GM12878 (cell line): ENCODE measurements around the gene AKAP1. TPM values are rescaled to one million over a fixed set of nuclear protein-coding genes. Genes with fewer than 3 reads are reported as not detected.

ENCODE experiments used
- ATAC-seq: fragments of 200-7000 bp; cut with Tn5 transposase; 3 replicates; pipeline ENCODE4 v1.9.1; 2020; ENCODE audit warnings: mild to moderate bottlenecking, moderate library complexity
- BruUV-seq: library from RNA; stranded (reverse); fragments of 400-500 nt; replicated peaks from 2 replicates; lab custom pipeline; 2021; lab: Mats Ljungman, UMichigan
- CTCF ChIA-PET: fragments of 300-600 bp; sonication (Branson Sonifier 250); formaldehyde crosslinking; extraction: SDS; loops from one replicate; lab custom pipeline; 2021; ENCODE audit warnings: inconsistent platforms; lab: Yijun Ruan, JAX
- POLR2A ChIA-PET: fragments of 350-600 bp; formaldehyde crosslinking; extraction: SDS; loops from one replicate; lab custom pipeline; 2021; ENCODE audit warnings: inconsistent platforms; lab: Charles Lee
- RAD21 ChIA-PET: fragments of 300-600 bp; sonication (Branson Sonifier 250); formaldehyde crosslinking; loops from one replicate; lab custom pipeline; 2023; ENCODE audit warnings: antibody characterized with exemption; ENCODE audit not compliant: unreplicated experiment; lab: Charles Lee
- SMC1A ChIA-PET: fragments of 300-600 bp; sonication (Branson Sonifier 250); formaldehyde crosslinking; loops from one replicate; lab custom pipeline; 2023; ENCODE audit not compliant: unreplicated experiment, uncharacterized antibody; lab: Charles Lee
- DNase-seq: peaks from one replicate; pipeline ENCODE4 v3.0.0-alpha.2; 2011; ENCODE audit warnings: low read depth, low spot score
- FAIRE-seq: peaks from 3 replicates; lab custom pipeline; 2011; peaks lifted over from hg19 to GRCh38; lab: Jason Lieb, UNC
- H2AFZ ChIP-seq: 2 replicates; pipeline ENCODE4 v1.6.0; 2011; ENCODE audit warnings: low read depth, low read length, control low read depth; ENCODE audit not compliant: control insufficient read depth
- H3K27ac ChIP-seq: 2 replicates; pipeline ENCODE4 v1.5.1; 2011; ENCODE audit warnings: control low read depth; ENCODE audit not compliant: control insufficient read depth, insufficient read depth
- H3K27me3 ChIP-seq, 2 experiments: replicated peaks in 1 of 2; 2 replicates each; pipeline versions ENCODE4 v1.6.0 to v1.6.1; 2011; ENCODE audit warnings: low read length in 1 of 2; ENCODE audit not compliant: control insufficient read depth in 2 of 2, insufficient read depth in 2 of 2
- H3K36me3 ChIP-seq, 2 experiments: 2 replicates each; pipeline ENCODE4 v1.5.1; 2011; ENCODE audit warnings: low read length in 1 of 2; ENCODE audit not compliant: control insufficient read depth in 2 of 2, insufficient read depth in 2 of 2
- H3K4me1 ChIP-seq: 2 replicates; pipeline ENCODE4 v1.6.1; 2011; ENCODE audit warnings: mild to moderate bottlenecking, low read length, moderate library complexity, mixed read lengths; ENCODE audit not compliant: control insufficient read depth, insufficient read depth
- H3K4me2 ChIP-seq: 2 replicates; pipeline ENCODE4 v1.6.0; 2011; ENCODE audit warnings: control low read depth; ENCODE audit not compliant: control insufficient read depth, insufficient read depth
- H3K4me3 ChIP-seq: fragments of 200-600 bp; sonication (generic); 2 replicates; pipeline ENCODE4 v1.5.1; 2016
- H3K79me2 ChIP-seq: 2 replicates; pipeline ENCODE4 v1.6.0; 2011; ENCODE audit warnings: low read length; ENCODE audit not compliant: control insufficient read depth, insufficient read depth
- H3K9ac ChIP-seq: 2 replicates; pipeline ENCODE4 v1.8.0; 2011; ENCODE audit warnings: low read length, control low read depth, mixed read lengths; ENCODE audit not compliant: control insufficient read depth, insufficient read depth
- H3K9me3 ChIP-seq: replicated peaks from 3 replicates; pipeline ENCODE4 v1.5.1; 2011; ENCODE audit warnings: mild to moderate bottlenecking, low read length; ENCODE audit not compliant: control insufficient read depth, insufficient read depth
- H4K20me1 ChIP-seq: 2 replicates; pipeline ENCODE4 v1.6.0; 2011; ENCODE audit not compliant: control insufficient read depth, insufficient read depth
- KDM1A ChIP-seq: fragments of 200-600 bp; sonication (generic); IDR thresholded peaks from 2 replicates; pipeline ENCODE4 v1.6.1; 2016; ENCODE audit warnings: borderline replicate concordance
- RUNX3 ChIP-seq: IDR thresholded peaks from 2 replicates; pipeline ENCODE4 v1.6.1; 2012; ENCODE audit warnings: low read length, inconsistent platforms
- ZZZ3 ChIP-seq: IDR thresholded peaks from 2 replicates; pipeline ENCODE4 v1.6.1; 2011; ENCODE audit warnings: low read depth; ENCODE audit not compliant: control insufficient read depth, insufficient read length
- WGBS: methylation state at CpG from one replicate; pipeline ENCODE4 v1.1.6; 2016; ENCODE audit warnings: low lambda C conversion rate; ENCODE audit not compliant: insufficient replicate concordance, insufficient coverage; ENCODE audit errors: missing lambda C conversion rate; 5-methylcytosine and 5-hydroxymethylcytosine counted together
- in situ Hi-C: fragments of 300-500 bp; cut with MboI; formaldehyde crosslinking; loops from 9 replicates; pipeline ENCODE4 v1.14.3; 2018; ENCODE audit warnings: mixed read lengths
- intact Hi-C: fragments of 100-400 bp; cut with micrococcal nuclease; formaldehyde crosslinking; loops from one replicate; pipeline ENCODE4 v1.14.2; 2022; ENCODE audit not compliant: unreplicated experiment
- polyA plus RNA-seq, 11 experiments: library from polyadenylated mRNA; depleted of rRNA in 4 of 11; unstranded in 6 of 11; stranded (reverse) in 5 of 11; fragments of >200 nt; fragmentation: Nextera tagmentation in 4 of 11; fragmentation: Illumina TruSeq in 1 of 11; extraction: Ambion mirVana in 4 of 11; extraction: Trizol in 1 of 11; gene quantifications; 1 replicate in 1 of 11; 2 replicates in 10 of 11; pipeline versions ENCODE4 v1.2.1 to v1.2.3, GENCODE V29; 2011 to 2016; ENCODE audit warnings: inconsistent platforms in 2 of 11, missing spikeins in 2 of 11, low read depth in 1 of 11
- total RNA-seq, 4 experiments: library from RNA; depleted of rRNA in 3 of 4; stranded (reverse); fragments of >200 nt in 3 of 4; fragmentation: Illumina TruSeq in 1 of 4; extraction: Trizol in 1 of 4; gene quantifications; 2 replicates each; pipeline versions ENCODE4 v1.2.1 to v1.2.3, GENCODE V29; 2013 to 2021
- TF ChIP-seq, protein P1 (sequence below): IDR thresholded peaks from 2 replicates; pipeline ENCODE4 v1.6.1; 2012; ENCODE audit warnings: low read length, inconsistent platforms
- TF ChIP-seq, protein P2 (sequence below): IDR thresholded peaks from 2 replicates; pipeline ENCODE4 v1.6.1; 2011; ENCODE audit warnings: borderline replicate concordance, low read depth, mild to moderate bottlenecking, moderate library complexity, mixed read lengths, low read length; ENCODE audit not compliant: insufficient read depth; ENCODE audit errors: extremely low read length

AKAP1 gene
- total and polyA plus RNA-seq, 10 of the 15 experiments (the other 5 are each of a cell fraction or from before 2014, with no cell fraction given): 11.9 to 50.5 (median 38.1) TPM

DNA sequence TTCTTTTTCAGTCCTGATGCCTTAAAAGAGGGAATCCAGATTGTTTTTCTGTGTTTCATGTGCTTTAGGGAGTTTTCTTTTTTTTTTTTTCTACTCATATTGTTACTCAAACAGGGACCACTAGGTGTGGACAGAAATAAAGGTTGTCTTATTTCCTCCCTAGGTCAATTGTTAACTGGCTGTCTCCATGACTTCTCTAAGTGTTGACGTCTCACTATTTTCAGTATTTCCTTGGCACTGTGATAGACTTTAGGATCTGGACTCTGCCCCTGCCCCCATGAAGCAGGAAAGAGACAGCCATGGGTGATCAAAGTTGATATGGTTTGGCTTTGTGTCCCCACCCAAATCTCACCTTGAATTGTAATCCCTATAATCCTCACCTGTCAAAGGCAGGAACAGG, 73.7 kb downstream of the AKAP1 start:
- Histone ChIP-seq H2AFZ (no peak overlapping the region), H3K4me1 (peaks cover 2% of the 10 kb centered on the region; the same call in 1 of the 2 replicates), H3K9me3 (no peaks in the 10 kb centered on the region; the same call in 1 of the 3 replicates), H3K4me2 (no peak overlapping the region), H3K79me2 (no peaks in the 10 kb centered on the region), H3K4me3 (no peak overlapping the region), H4K20me1 (no peaks in the 10 kb centered on the region), H3K27ac (no peak overlapping the region), H3K27me3 (no peaks in the 10 kb centered on the region), H3K36me3 (no peaks in the 10 kb centered on the region), H3K9ac (no peak overlapping the region)
- FAIRE-seq: no peak
- no peak for DNase-seq
- SMC1A ChIA-PET: no interaction called here
- peak; percentile 34; the same call in 1 of the 3 replicates for ATAC-seq
- in situ Hi-C loops (no loop called here), intact Hi-C loops (no loop called here)
- RAD21 ChIA-PET: no interaction called here
- CTCF ChIA-PET: no interaction called here
- TF ChIP-seq ZZZ3 (no peak), KDM1A (no peak), RUNX3 (0 out of 2 replicates have a peak, but pooled peaks have one; percentile 17)
- TF ChIP-seq, protein P1, sequence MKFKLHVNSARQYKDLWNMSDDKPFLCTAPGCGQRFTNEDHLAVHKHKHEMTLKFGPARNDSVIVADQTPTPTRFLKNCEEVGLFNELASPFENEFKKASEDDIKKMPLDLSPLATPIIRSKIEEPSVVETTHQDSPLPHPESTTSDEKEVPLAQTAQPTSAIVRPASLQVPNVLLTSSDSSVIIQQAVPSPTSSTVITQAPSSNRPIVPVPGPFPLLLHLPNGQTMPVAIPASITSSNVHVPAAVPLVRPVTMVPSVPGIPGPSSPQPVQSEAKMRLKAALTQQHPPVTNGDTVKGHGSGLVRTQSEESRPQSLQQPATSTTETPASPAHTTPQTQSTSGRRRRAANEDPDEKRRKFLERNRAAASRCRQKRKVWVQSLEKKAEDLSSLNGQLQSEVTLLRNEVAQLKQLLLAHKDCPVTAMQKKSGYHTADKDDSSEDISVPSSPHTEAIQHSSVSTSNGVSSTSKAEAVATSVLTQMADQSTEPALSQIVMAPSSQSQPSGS: 0 out of 2 replicates have a peak, but pooled peaks have one; percentile 16
- TF ChIP-seq, protein P2, sequence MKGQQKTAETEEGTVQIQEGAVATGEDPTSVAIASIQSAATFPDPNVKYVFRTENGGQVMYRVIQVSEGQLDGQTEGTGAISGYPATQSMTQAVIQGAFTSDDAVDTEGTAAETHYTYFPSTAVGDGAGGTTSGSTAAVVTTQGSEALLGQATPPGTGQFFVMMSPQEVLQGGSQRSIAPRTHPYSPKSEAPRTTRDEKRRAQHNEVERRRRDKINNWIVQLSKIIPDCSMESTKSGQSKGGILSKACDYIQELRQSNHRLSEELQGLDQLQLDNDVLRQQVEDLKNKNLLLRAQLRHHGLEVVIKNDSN: no peak
- POLR2A ChIA-PET: interaction anchor here (0.8 kb wide), 1 partner anchor 15 kb away, joined by 3 read pairs; no protein-coding TSS in a partner anchor
- BruUV-seq: no TSS peak
- WGBS: 0% methylated on average over 1 of the region's 1 CpG
